ENCODE data around the gene PROP1.

GRCh38 chr5:177997319-177997670 lies 1.3 kb upstream of the PROP1 start:
- TF ChIP-seq CTCF (IDR thresholded peaks at IDR 0.05) (no peak), ZFP36 (IDR thresholded peaks at IDR 0.05; ENCODE audit: borderline replicate concordance, partially characterized antibody) (no peak), ELK1 (IDR thresholded peaks at IDR 0.05; ENCODE audit: low read depth, low read length) (no peak), HDAC2 (IDR thresholded peaks at IDR 0.05) (no peak), POLR2A (IDR thresholded peaks at IDR 0.05; ENCODE audit: low read length) (no peak), ESRRA (IDR thresholded peaks at IDR 0.05; ENCODE audit: borderline replicate concordance, low read length) (no peak), SREBF2 (IDR thresholded peaks at IDR 0.05) (no peak), NFE2L2 (conservative IDR thresholded peaks at IDR 0.05; ENCODE audit: low read length) (no peak), MAZ (IDR thresholded peaks at IDR 0.05; ENCODE audit: borderline replicate concordance, low read depth, low read length) (no peak)

All from A549 (cell line).